Heart left ventricle (tissue), 13 donors: ENCODE results near the gene ARHGEF6.

ENCODE experiments used
- POLR2A ChIP-seq, 2 donors: fragments of 450-650 bp; IDR thresholded peaks; one replicate each; pipeline ENCODE4 v1.6.1; 2017; ENCODE audit warnings: antibody characterized with exemption in 2 of 2, mild to moderate bottlenecking in 2 of 2, moderate library complexity in 2 of 2
- TF ChIP-seq, protein P1 (sequence below), 12 donors: fragments of 200-600 bp; sonication (generic) in 4 of 12; IDR thresholded peaks; one replicate each; pipeline versions ENCODE4 v1.5.0 to v1.8.0; 2018 to 2022; ENCODE audit warnings: antibody characterized with exemption in 12 of 12, mild to moderate bottlenecking in 5 of 12
- donor health status: ischemic (EF 13 %, LVEDD 7.1; RV severe dilation, severe dysfunction).
- donor health status: DM: no; HTN: yes; CAD: no.
- donor health status: DM: no; HTN: no; CAD: no.
- donor health status: ischemic (EF 25% LVEDD 6.9; RV normal size, moderate dysfunction).
- donor health status: ischemic (EF 25% LVEDD 5.7; RV mildly dilated, moderate dysfunction).
- donor health status: ischemic (EF 35%, LVEDD 5.7; RV mildly dilated, moderate dysfunction).
- donor health status: nonischemic (EF 11% LVEDD 7.7; RV severe dilation, severe dysfunction).
- donor health status: DM: yes; HTN: yes; CAD: no.
- donor health status: PGD.
- donor health status: ischemic (EF 29% LVEDD 5.4; RV normal size, mild dysfunction).
- donor health status: nonischemic (EF 23%, LVEDD 6.1; RV moderate dilation, normal function).

DNA sequence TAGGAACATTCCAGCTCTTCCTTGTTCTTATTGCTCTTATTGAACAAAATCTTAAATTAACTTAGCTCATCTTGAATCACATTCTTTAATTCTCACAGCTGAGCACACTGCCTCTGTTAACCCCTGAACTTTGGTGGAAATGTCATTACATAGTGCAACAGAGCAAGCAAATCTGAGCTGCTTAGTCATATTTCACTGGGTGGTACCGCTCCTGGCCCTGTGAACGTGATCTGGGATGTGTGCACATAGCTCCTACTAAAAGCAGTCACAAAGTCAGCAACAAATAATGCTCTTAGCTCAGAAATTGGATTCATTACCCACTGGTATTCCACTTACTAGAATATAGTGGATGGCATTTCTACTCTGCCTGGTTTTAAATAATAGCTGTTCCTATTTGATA is 27.9 kb downstream of the ARHGEF6 start:
- TF ChIP-seq, protein P1, sequence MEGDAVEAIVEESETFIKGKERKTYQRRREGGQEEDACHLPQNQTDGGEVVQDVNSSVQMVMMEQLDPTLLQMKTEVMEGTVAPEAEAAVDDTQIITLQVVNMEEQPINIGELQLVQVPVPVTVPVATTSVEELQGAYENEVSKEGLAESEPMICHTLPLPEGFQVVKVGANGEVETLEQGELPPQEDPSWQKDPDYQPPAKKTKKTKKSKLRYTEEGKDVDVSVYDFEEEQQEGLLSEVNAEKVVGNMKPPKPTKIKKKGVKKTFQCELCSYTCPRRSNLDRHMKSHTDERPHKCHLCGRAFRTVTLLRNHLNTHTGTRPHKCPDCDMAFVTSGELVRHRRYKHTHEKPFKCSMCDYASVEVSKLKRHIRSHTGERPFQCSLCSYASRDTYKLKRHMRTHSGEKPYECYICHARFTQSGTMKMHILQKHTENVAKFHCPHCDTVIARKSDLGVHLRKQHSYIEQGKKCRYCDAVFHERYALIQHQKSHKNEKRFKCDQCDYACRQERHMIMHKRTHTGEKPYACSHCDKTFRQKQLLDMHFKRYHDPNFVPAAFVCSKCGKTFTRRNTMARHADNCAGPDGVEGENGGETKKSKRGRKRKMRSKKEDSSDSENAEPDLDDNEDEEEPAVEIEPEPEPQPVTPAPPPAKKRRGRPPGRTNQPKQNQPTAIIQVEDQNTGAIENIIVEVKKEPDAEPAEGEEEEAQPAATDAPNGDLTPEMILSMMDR (IDR thresholded peaks at IDR 0.05), result no peak
- no peak for TF ChIP-seq POLR2A (IDR thresholded peaks at IDR 0.05)
